ENCODE results near the gene RAC3. TPM values are rescaled to one million over a fixed set of nuclear protein-coding genes. Genes with fewer than 3 reads are reported as not detected.

The RAC3 gene
- total and polyA plus RNA-seq, 2 of the 8 experiments (the other 6 are each of a cell fraction or from before 2014, with no cell fraction given) = 177 to 299 TPM

DNA sequence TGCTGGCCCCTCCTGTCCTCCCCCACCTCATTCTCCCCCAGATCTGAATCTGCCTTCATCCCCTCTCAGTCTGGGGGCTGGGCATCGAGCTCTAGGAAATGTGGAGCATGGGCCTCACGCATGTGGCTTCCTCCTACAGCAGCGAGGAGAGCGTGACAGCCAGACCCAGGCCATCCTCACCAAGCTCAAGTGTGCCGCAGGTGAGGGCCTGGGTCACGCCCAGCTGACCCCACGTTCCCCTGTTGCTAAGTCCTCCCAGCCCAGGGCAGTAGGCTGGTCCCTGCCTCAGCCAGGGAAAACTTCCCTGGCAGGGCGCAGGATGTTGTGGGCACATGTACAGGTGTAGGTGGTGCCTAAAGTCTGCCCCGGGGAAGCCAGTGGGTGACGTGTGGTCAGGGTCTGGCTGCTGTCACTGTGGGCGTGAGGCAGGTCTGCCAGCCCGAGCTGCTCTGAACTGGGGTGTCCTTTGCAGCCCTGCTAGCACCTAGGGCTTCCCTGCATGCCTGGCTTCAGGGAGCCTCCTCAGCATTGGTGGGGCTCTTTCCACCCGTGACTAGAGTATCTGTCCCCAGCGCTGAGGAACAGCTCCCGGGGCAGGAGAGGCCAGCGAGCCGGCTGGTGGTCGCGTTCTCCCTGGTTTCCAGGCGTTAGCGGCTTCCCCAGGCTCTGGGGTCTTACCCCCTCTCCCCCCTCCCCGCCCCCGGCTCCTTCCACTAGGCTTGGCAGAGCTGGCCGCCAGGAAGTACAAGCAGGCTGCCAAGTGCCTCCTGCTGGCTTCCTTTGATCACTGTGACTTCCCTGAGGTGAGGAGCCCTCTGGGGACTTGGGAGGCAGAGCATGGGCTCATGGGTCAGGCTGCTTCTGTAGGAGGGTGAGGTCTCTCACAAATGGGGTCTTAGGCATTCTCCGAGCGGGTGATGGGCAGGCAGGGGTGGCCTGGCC lies 23.8 kb downstream of the RAC3 start (continued):
- no peak for TF ChIP-seq JUND (IDR thresholded peaks at IDR 0.05; ENCODE audit: low read length)
- TF ChIP-seq SP1 (IDR thresholded peaks at IDR 0.05; ENCODE audit: low read depth, low read length) = no peak
- TF ChIP-seq, protein P1, sequence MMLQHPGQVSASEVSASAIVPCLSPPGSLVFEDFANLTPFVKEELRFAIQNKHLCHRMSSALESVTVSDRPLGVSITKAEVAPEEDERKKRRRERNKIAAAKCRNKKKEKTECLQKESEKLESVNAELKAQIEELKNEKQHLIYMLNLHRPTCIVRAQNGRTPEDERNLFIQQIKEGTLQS (IDR thresholded peaks at IDR 0.05; ENCODE audit: insufficient read depth, low read depth, low read length) = no peak
- TF ChIP-seq CTBP2 (IDR thresholded peaks at IDR 0.05; ENCODE audit: borderline replicate concordance, insufficient read depth, insufficient read length, low read length) = no peak

All from H1 (cell line).